Activated CD4-positive, alpha-beta T cell treated with anti-CD3 and anti-CD28 coated beads, Interleukin-2, amount 50 U/mL, for 4 hours (primary cell): Measurements from ENCODE around the gene LASP1.

ENCODE experiments used
- DNase-seq, 2 experiments: peaks; one replicate each; pipeline ENCODE4 v3.0.0-alpha.2; 2020

LASP1 gene

DNA sequence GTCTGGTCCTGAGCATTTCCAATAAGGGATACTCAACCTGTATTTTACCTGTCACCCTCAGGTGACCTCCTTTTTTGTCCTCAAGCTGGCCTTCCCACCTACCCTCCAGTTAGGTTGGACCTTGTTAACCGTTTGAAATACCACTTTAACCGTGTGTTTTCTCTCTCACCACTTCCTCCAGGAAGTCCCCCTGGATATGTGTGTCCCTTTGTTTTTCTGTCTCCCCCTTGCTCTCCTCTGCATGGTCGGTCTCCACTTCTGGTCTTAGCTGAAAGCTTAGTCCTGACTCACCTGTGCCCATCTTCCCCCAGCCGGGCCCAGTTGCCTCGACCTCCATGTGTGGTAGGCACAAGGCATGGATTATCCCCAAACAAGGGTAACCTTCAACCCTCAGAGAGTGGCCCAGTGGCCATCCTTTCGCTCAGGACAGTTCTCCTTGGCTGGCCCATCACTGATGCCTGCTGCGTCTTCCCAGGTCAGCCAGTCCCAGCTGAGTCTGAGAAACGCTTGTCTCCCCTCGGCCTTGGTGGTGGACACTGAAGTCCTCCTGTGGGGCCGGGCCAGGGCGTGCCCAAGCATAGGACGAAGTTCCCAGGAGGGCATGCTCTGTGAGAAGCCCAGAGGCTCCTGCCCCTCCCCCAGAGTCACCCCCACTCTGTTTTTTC, 20.0 kb downstream of the LASP1 start:
- no peak for DNase-seq

GRCh38 chr17:38890410-38890746, 20.5 kb downstream of the LASP1 start:
- no peak for DNase-seq

GRCh38 chr17:38891441-38891840, 21.6 kb downstream of the LASP1 start:
- no peak for DNase-seq

DNA sequence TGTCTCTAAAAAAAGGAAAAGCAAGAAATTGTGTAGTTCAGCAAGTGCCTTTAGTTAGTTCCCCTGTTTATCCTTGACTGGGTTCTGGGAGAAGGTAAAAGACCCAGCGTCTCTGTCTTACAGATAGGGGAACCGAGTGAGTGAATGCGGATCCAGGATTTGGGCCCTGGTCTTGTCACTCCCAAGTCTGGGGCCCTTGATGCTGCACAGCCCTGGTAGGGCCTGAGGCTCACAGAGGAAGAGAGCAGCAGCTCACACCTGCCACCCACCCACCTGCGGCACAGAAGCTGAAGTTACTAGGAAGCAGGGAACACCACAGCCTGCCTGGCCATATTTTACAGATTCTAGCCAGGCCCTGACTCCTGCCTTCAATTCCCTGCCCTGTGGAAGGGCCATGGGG, 22.2 kb downstream of the LASP1 start:
- DNase-seq, result no peak

GRCh38 chr17:38892620-38893019, 22.8 kb downstream of the LASP1 start:
- no peak for DNase-seq

- DNase-seq, result no peak
These were observed 23.3 kb downstream of the LASP1 start for GRCh38 chr17:38893113-38893512.

DNA sequence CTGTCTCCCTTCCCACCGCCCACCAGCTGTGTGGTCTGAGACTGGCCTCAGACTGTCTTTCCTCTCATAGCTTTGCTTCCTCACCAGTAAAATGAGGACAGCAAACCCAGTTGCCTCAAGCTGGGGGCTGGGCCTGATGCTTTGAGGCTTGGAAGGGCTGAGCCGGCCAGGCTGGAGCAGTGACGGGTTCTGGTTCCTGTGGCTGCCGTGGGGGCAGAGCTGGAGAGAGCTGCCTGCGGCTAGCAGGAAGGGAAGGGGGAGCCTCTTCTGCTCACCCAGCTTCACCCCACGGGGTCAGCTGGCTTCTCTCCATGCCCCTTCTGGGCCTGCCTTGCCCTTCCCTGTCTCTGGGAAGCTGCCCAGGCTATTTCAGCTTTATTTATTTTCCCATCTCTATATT, 23.7 kb downstream of the LASP1 start:
- DNase-seq, result no peak

DNA sequence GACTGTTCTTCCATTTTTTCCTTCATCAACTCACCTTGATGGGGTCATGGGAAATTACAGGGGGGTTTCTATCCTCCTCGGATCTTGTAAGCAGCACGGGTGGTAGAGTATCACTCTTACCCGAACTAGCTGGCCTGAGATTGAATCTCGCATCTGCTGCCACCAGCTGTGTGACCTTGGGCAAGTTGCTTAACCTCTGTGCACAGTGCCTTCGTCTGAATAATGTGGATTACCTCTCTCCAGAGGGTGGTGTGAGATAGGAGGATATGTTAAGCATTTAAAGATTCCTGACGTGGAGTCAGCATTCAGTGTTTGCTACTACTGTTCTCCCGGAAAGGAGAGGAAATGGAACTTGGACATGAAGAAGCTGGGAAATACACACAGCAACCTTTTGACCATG, 24.4 kb downstream of the LASP1 start:
- DNase-seq, result no peak

DNA sequence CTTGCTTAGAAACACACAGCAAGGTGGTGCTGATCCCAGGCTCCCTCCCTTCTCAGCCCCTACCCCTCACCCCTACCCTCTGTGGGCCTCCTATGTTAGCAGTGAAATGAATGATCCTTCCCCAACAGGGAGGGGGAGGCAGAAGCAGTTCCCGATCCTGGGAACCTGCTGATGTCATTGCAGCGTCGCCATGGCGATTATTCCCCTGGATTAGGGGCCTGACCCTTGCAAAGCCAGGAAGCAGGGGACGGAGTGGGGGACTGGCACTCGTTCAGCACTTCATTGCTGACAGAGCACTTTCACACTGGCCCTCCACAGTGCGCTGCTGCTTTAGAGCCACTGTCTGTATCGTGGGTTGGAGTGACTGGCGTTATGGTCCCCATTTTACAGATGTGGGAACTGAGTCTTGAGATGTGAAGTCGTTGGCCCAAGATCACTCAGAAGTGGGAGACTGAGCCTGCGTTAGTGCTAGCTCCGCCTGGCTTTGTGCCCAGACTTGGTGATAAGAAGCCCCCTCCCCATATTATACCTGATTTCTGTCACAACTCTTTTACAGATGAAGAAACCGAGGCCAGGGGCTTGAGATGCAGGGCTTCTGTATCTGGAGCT, 26.6 kb downstream of the LASP1 start:
- DNase-seq, result no peak

- DNase-seq, result no peak
These were observed 27.3 kb downstream of the LASP1 start for GRCh38 chr17:38897176-38897575.

DNA sequence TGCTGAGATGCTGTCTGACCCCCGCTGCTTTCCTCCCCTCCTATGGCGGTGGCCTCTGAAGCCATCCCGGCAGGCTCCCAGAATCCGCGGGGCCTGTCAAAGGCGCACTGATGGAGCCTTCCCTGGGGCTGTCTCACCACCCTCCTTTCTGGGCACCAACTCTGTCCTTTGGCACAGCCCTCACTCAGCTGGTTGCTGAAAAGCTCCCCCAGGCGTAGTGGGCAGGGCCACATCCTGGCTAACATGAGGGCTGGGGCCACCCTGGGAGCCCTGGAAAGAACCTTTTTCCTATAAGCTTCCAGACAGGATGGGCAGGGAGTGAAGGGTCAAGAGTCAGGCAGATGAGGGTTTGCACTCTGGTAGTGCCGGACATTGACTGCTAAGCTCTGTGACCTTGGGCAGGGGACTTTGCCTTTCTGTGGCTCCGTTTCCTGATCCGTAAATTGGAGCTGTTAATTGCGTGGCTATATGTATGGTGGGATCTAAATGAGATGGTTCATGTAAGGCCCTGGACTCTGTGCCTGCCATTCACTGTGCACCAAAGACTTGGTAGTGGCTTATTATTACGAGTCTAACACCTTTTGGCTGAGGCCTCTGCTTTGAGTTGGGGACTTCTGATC, 27.9 kb downstream of the LASP1 start:
- no peak for DNase-seq

DNA sequence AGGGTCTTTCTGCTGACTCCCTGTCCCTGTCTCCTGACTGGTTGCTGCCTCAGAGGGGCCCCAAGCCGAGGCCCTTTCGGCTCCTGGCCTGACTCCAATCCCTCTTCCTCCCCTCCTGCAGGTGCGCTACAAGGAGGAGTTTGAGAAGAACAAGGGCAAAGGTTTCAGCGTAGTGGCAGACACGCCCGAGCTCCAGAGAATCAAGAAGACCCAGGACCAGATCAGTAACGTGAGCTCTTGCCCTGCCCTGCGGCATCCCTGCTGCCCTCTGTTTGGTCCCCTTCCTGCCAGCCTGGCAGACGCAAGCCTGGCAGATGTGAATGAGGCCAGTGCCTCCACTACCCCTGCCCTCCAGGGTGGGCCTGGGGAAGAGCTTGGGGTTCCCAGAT, 28.4 kb downstream of the LASP1 start:
- DNase-seq, result no peak

GRCh38 chr17:38898812-38899348, 29.0 kb downstream of the LASP1 start:
- peak; percentile 85 to 89 for DNase-seq

- DNase-seq, result no peak
These were observed 29.6 kb downstream of the LASP1 start for GRCh38 chr17:38899421-38899820.

DNA sequence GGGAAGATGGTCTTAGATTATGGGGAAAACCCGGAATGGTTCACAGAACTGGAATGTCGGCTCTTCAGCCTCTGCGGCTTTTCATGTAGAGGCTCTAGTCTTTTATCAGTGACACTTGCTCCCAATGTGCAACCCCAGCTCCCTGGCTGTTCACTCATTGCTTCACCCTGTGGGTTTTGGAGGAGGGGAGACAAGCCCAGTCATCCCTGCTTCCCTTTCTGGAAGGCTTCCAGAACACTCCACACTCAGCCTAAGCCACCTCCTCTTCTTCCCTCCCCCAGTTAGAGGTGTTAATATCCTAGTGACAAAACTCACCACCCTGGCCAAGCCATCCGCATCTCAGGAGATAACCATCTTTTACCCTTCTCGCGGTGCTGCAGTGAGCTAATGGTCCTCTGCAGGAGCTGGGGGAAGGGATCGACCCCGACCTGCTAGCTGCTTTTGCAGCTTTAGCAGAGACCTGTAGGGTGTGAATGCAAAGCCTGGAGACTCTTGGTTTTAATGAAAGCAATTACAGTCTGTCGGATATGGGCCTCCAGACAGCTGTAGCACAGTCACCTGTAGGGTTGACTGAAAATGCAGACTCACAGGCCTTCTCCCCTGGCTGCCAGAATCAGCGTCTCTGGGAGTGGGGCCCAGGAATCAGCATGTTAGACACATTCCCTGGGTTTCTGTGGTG, 31.3 kb downstream of the LASP1 start:
- no peak for DNase-seq

- no peak for DNase-seq
These were observed 33.5 kb downstream of the LASP1 start for GRCh38 chr17:38903404-38903803.

DNA sequence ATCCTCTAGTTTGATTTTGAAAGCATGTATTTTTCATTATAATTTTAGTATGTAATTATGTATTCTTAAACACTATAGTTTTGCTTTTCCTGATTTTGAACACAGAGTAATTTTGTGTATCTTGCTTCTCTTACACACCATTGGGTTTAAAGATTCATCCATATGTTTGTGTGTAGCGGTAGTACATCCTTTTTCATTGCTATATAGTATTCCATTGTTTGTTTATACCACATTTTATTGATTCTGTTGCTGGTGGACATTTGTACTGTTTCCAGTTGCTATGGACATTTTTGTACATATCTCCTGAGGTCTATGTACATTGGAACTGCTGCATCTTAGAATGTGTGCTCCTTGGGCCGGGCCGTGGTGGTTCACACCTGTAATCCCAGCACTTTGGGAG, 35.0 kb downstream of the LASP1 start:
- DNase-seq, result no peak

GRCh38 chr17:38905375-38905774, 35.5 kb downstream of the LASP1 start:
- no peak for DNase-seq

DNA sequence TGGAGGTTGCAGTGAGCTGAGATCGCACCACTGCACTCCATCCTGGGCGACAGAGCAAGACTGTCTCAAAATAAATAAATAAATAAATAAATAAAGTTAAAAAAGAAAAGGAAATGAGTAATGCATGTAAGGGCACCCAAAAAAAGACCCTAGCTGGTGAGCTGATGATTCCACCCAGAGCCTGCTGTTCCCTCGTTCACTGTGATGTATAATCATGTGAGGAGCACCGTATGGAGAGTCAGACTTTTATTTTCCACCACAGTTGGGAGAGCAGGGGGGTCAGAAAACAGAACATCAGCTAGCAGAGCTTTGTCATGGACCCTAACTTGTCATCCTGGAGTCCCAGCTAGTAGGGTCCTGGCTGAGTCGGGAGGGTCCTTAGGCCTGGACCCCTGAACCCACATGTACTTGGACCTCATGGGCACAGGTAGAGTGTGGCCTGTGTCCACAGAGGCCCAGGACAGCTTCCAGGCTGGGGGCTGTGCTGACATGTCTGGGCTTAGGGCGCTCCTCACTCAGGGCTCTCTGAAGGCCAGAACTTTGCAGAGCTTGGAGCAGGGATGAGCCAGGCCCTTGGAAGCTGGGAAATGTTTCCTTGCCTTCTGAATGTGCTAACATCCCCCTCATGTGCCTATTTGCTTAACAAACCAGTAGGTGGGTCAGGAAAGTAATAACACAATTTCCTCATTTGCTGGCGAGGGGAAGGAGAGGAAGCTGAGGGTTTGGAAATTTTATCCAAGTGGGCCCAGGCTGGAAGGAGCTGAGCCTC, 36.8 kb downstream of the LASP1 start:
- no peak for DNase-seq

DNA sequence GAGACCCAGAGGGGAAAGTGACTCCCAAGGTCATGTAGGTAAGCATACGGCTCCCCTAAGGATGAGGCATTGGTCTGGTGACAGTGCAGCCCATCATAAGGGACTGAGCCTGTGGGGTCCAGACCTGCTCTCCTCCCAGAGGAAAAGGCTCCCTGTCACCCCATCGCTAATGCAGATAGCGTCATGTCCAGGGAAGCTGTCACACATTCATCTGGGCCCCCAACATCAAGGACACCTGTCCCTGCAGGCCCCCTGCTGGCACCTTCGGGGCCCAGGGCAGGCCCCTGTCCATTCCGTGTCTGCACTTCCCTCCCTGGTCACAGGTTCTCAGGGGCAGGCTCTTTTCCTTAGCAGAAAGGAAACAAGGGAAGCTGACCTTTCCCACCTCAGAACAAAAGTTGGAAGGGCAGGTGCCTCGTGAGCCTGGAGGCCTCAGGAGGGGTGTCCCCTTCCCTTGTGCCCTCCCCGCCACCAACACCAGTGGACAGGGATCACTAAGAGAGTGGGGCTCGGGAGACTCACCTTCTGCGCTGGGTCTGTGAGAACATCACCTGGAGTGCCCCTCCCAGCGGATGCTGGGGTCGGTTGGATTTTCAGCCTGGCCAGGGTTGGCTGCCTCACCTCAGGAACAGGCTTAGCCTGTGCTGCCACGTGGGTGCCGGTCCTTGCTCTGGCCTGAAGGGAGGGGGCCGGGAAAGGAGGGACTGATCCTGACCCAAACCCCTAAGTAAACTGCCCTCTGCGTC, 38.2 kb downstream of the LASP1 start:
- DNase-seq, result no peak

DNA sequence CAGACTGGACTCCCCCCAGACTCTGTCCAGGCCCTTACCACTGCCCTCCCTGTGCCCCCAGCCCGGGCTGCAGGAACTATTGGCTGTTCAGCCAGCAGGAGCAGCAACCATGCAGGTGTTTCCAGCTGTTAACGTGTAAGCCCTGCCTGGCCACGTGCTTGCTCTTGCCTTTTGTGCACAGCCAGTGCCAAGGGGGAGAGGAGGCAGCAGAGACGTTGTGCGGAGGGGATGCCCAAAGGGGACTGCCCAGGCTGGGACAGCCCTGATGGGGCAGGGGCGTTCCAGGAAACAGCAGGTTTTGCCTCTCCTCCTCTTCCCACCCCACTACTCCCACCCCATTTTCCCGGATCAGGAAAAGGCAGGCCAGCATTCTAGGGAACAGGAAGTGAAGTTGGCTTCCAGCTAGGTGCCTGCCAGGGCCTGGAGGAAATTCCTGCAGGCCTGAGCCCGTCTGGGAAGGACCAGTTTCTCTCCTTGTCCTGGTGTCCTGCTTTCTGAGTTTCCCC, 38.9 kb downstream of the LASP1 start:
- no peak for DNase-seq

- no peak for DNase-seq
These were observed 40.5 kb downstream of the LASP1 start for GRCh38 chr17:38910325-38910724.
